CD4-positive, alpha-beta memory T cell (primary cell): ENCODE results near the gene PPAN. TPM values are rescaled to one million over a fixed set of nuclear protein-coding genes. Genes with fewer than 3 reads are reported as not detected.

ENCODE experiments used
- CTCF ChIA-PET: fragments of 350-600 bp; sonication (Branson Sonifier 250); formaldehyde crosslinking; loops from one replicate; lab custom pipeline; 2021; ENCODE audit warnings: inconsistent platforms; ENCODE audit not compliant: partially characterized antibody; lab: Charles Lee
- POLR2A ChIA-PET: fragments of 350-600 bp; sonication (Branson Sonifier 250); formaldehyde crosslinking; loops from one replicate; lab custom pipeline; 2021; ENCODE audit not compliant: partially characterized antibody; lab: Charles Lee
- DNase-seq, 5 donors: peaks; one replicate each; pipeline versions ENCODE4 v3.0.0 to v3.0.0-alpha.2; 2020 to 2022; ENCODE audit warnings: mixed read lengths in 1 of 5
- H3K27ac ChIP-seq: one replicate; pipeline ENCODE4 v1.7.0; 2013; ENCODE audit warnings: low read depth, low read length
- H3K27me3 ChIP-seq: 2 replicates; pipeline ENCODE4 v1.7.0; 2013; ENCODE audit warnings: mild to moderate bottlenecking, low read length, moderate library complexity; ENCODE audit not compliant: insufficient read depth
- H3K36me3 ChIP-seq: 2 replicates; pipeline ENCODE4 v1.7.0; 2013; ENCODE audit warnings: mild to moderate bottlenecking, low read length, moderate library complexity; ENCODE audit not compliant: insufficient read depth
- H3K4me1 ChIP-seq: 2 replicates; pipeline ENCODE4 v1.7.0; 2013; ENCODE audit warnings: mild to moderate bottlenecking, low read length, moderate library complexity; ENCODE audit not compliant: insufficient read depth
- H3K4me3 ChIP-seq, 2 donors: one replicate each; pipeline ENCODE4 v1.7.0; 2013; ENCODE audit warnings: low read length in 2 of 2, mild to moderate bottlenecking in 1 of 2
- H3K9me3 ChIP-seq, 2 donors: one replicate each; pipeline ENCODE4 v1.7.0; 2013; ENCODE audit warnings: low read length in 2 of 2, control low read depth in 1 of 2; ENCODE audit not compliant: control insufficient read depth in 1 of 2
- H3K27ac Mint-ChIP-seq, 7 donors: one replicate each; pipeline ENCODE4 v1.8.0; 2020 to 2021; ENCODE audit warnings: mixed read lengths in 7 of 7, mild to moderate bottlenecking in 6 of 7, inconsistent platforms in 3 of 7, moderate library complexity in 3 of 7
- H3K27me3 Mint-ChIP-seq, 2 donors: one replicate each; pipeline ENCODE4 v1.8.0; 2020 to 2021; ENCODE audit warnings: mixed read lengths in 2 of 2
- H3K36me3 Mint-ChIP-seq, 2 donors: one replicate each; pipeline ENCODE4 v1.8.0; 2020 to 2021; ENCODE audit warnings: mixed read lengths in 2 of 2, inconsistent platforms in 1 of 2, mild to moderate bottlenecking in 1 of 2
- H3K4me1 Mint-ChIP-seq, 4 donors: one replicate each; pipeline ENCODE4 v1.8.0; 2020 to 2021; ENCODE audit warnings: mixed read lengths in 4 of 4, mild to moderate bottlenecking in 1 of 4
- H3K4me3 Mint-ChIP-seq, 8 donors: one replicate each; pipeline ENCODE4 v1.8.0; 2020 to 2021; ENCODE audit warnings: mixed read lengths in 8 of 8, mild to moderate bottlenecking in 7 of 8, moderate library complexity in 6 of 8, inconsistent platforms in 3 of 8
- H3K9me3 Mint-ChIP-seq, 8 donors: one replicate each; pipeline ENCODE4 v1.8.0; 2020 to 2021; ENCODE audit warnings: mixed read lengths in 8 of 8, mild to moderate bottlenecking in 5 of 8, inconsistent platforms in 3 of 8, moderate library complexity in 1 of 8
- intact Hi-C: fragments of 100-400 bp; cut with micrococcal nuclease; formaldehyde crosslinking; loops from one replicate; pipeline ENCODE4 v1.15.1; 2023
- polyA plus RNA-seq, 2 donors: library from polyadenylated mRNA; unstranded; fragments of 300-500 nt; fragmentation: Illumina TruSeq; gene quantifications; one replicate each; pipeline ENCODE4 v1.2.3, GENCODE V29; 2021
- total RNA-seq, 2 experiments: library from RNA; stranded (reverse); gene quantifications; one replicate each; pipeline ENCODE4 v1.2.3, GENCODE V29; 2021

PPAN gene
- total and polyA plus RNA-seq, 4 experiments from 2014 or later = 14.5 to 102 (median 71.8) TPM

GRCh38 chr19:10086591-10087192, 19.5 kb upstream of the PPAN start:
- Histone ChIP-seq H3K36me3 (peaks cover 16% of the 10 kb centered on the region), H3K9me3 (no peaks in the 10 kb centered on the region), H3K27me3 (no peaks in the 10 kb centered on the region), H3K4me1 (peaks cover 12% of the 10 kb centered on the region), H3K27ac (peak overlapping the region; percentile 88), H3K4me3 (peak overlapping the region; percentile 76 to 84)
- ChIA-PET CTCF (no interaction called here), POLR2A (interaction anchor here (1.0 kb wide), 1 partner anchor 19 kb away, joined by 3 read pairs; the partner anchor contains the start of gene PPAN)
- Mint-ChIP-seq H3K27ac (peak overlapping the region; percentile 46 to 88 (median 79)), H3K36me3 (peaks cover 6 to 24% of the 10 kb centered on the region in 2 donors), H3K4me3 (peak overlapping the region; percentile 75 to 88 (median 80)), H3K4me1 (peaks cover 6 to 17% (median 13%) of the 10 kb centered on the region in 4 donors), H3K27me3 (no peaks in the 10 kb centered on the region), H3K9me3 (peaks cover 0 to 2% (median 0%) of the 10 kb centered on the region in 8 donors)
- intact Hi-C loops = loop anchor here (1.0 kb wide), 2 partner anchors 10 to 20 kb away; partner anchors contain the start of gene PPAN
- DNase-seq = peak in 1 of 5 donors; percentile 43

- intact Hi-C loops = no loop called here
- Histone ChIP-seq H3K4me1 (peaks cover 12% of the 10 kb centered on the region), H3K9me3 (no peaks in the 10 kb centered on the region), H3K27me3 (no peaks in the 10 kb centered on the region), H3K27ac (peak overlapping the region; percentile 88), H3K4me3 (peak overlapping the region in 1 of 2 donors; percentile 84), H3K36me3 (peaks cover 16% of the 10 kb centered on the region)
- DNase-seq = no peak
- ChIA-PET CTCF (no interaction called here), POLR2A (interaction anchor here (1.0 kb wide), 1 partner anchor 19 kb away, joined by 3 read pairs; the partner anchor contains the start of gene PPAN)
- peak overlapping the region; percentile 57 to 88 (median 81) for H3K27ac Mint-ChIP-seq
- H3K4me3 Mint-ChIP-seq = peak overlapping the region; percentile 75 to 88 (median 80)
- H3K27me3 Mint-ChIP-seq = no peaks in the 10 kb centered on the region
- peaks cover 6 to 21% (median 14%) of the 10 kb centered on the region in 4 donors for H3K4me1 Mint-ChIP-seq
- peaks cover 12 to 29% of the 10 kb centered on the region in 2 donors for H3K36me3 Mint-ChIP-seq
- peaks cover 0 to 2% (median 0%) of the 10 kb centered on the region in 8 donors for H3K9me3 Mint-ChIP-seq
Observed at GRCh38 chr19:10087296-10088061, 18.7 kb upstream of the PPAN start.

- Mint-ChIP-seq H3K27ac (peak overlapping the region in 2 of 7 donors; percentile 29 to 43), H3K9me3 (peaks cover 0 to 2% (median 0%) of the 10 kb centered on the region in 8 donors), H3K4me3 (peak overlapping the region in 1 of 8 donors; percentile 12), H3K4me1 (peaks cover 6 to 25% (median 15%) of the 10 kb centered on the region in 4 donors), H3K27me3 (no peaks in the 10 kb centered on the region), H3K36me3 (peaks cover 24 to 39% of the 10 kb centered on the region in 2 donors)
- no peak for DNase-seq
- ChIA-PET POLR2A (interaction anchor here (0.9 to 1.3 kb wide), 2 partner anchors 8 to 291 kb away, joined by 3 read pairs; partner anchors contain the start of gene TYK2), CTCF (interaction anchor here (0.8 kb wide), 1 partner anchor 7 kb away, joined by 4 read pairs; no protein-coding TSS in a partner anchor)
- H3K27ac ChIP-seq = no peak overlapping the region
- peaks cover 12% of the 10 kb centered on the region for H3K4me1 ChIP-seq
- no peaks in the 10 kb centered on the region for H3K9me3 ChIP-seq
- H3K27me3 ChIP-seq = no peaks in the 10 kb centered on the region
- intact Hi-C loops = no loop called here
- H3K36me3 ChIP-seq = peaks cover 23% of the 10 kb centered on the region
- H3K4me3 ChIP-seq = no peak overlapping the region
Observed at GRCh38 chr19:10088949-10089554, 17.1 kb upstream of the PPAN start.

- CTCF ChIA-PET = interaction anchor here (1.1 kb wide), 1 partner anchor 53 kb away, joined by 3 read pairs; no protein-coding TSS in a partner anchor
- H3K4me1 ChIP-seq = peaks cover 12% of the 10 kb centered on the region
Observed at GRCh38 chr19:10089801-10090375, 16.3 kb upstream of the PPAN start.

GRCh38 chr19:10091370-10091687, 14.8 kb upstream of the PPAN start:
- peaks cover 0 to 2% (median 0%) of the 10 kb centered on the region in 8 donors for H3K9me3 Mint-ChIP-seq
- no peak overlapping the region for H3K27ac Mint-ChIP-seq
- intact Hi-C loops = no loop called here
- H3K36me3 ChIP-seq = peaks cover 23% of the 10 kb centered on the region
- H3K4me1 Mint-ChIP-seq = peaks cover 8 to 24% (median 14%) of the 10 kb centered on the region in 4 donors
- peaks cover 24 to 40% of the 10 kb centered on the region in 2 donors for H3K36me3 Mint-ChIP-seq
- CTCF ChIA-PET = no interaction called here
- H3K4me3 ChIP-seq = no peak overlapping the region
- H3K27ac ChIP-seq = no peak overlapping the region
- no peaks in the 10 kb centered on the region for H3K27me3 ChIP-seq
- DNase-seq = no peak
- POLR2A ChIA-PET = interaction anchor here (1.1 kb wide), 1 partner anchor 13 kb away, joined by 3 read pairs; no protein-coding TSS in a partner anchor
- H3K4me1 ChIP-seq = peaks cover 14% of the 10 kb centered on the region
- no peaks in the 10 kb centered on the region for H3K9me3 ChIP-seq
- no peak overlapping the region for H3K4me3 Mint-ChIP-seq
- no peaks in the 10 kb centered on the region for H3K27me3 Mint-ChIP-seq

More at GRCh38 chr19:10089801-10090375, 16.3 kb upstream of the PPAN start:
- Mint-ChIP-seq H3K36me3 (peaks cover 24 to 42% of the 10 kb centered on the region in 2 donors), H3K27me3 (no peaks in the 10 kb centered on the region), H3K9me3 (peaks cover 0 to 2% (median 0%) of the 10 kb centered on the region in 8 donors), H3K4me3 (peak overlapping the region in 4 of 8 donors; percentile 2 to 55 (median 38)), H3K4me1 (peaks cover 6 to 25% (median 15%) of the 10 kb centered on the region in 4 donors), H3K27ac (peak overlapping the region in 4 of 7 donors; percentile 13 to 72 (median 54))
- POLR2A ChIA-PET = no interaction called here
- no peak overlapping the region for H3K27ac ChIP-seq
- H3K9me3 ChIP-seq = no peaks in the 10 kb centered on the region
- no peak overlapping the region for H3K4me3 ChIP-seq
- H3K36me3 ChIP-seq = peaks cover 23% of the 10 kb centered on the region
- H3K27me3 ChIP-seq = no peaks in the 10 kb centered on the region
- intact Hi-C loops = no loop called here
- no peak for DNase-seq

GRCh38 chr19:10091895-10092641, 14.1 kb upstream of the PPAN start:
- H3K4me3 ChIP-seq = no peak overlapping the region
- H3K4me1 ChIP-seq = peaks cover 18% of the 10 kb centered on the region
- CTCF ChIA-PET = no interaction called here
- no peak for DNase-seq
- Mint-ChIP-seq H3K27me3 (no peaks in the 10 kb centered on the region), H3K4me1 (peaks cover 7 to 25% (median 13%) of the 10 kb centered on the region in 4 donors), H3K27ac (peak overlapping the region in 6 of 7 donors; percentile 30 to 79 (median 64)), H3K36me3 (peaks cover 24 to 39% of the 10 kb centered on the region in 2 donors), H3K4me3 (peak overlapping the region in 1 of 8 donors; percentile 25), H3K9me3 (peaks cover 0 to 2% (median 0%) of the 10 kb centered on the region in 8 donors)
- no peaks in the 10 kb centered on the region for H3K9me3 ChIP-seq
- H3K27me3 ChIP-seq = no peaks in the 10 kb centered on the region
- POLR2A ChIA-PET = interaction anchor here (1.1 kb wide), 1 partner anchor 12 kb away, joined by 3 read pairs; no protein-coding TSS in a partner anchor
- H3K36me3 ChIP-seq = peaks cover 23% of the 10 kb centered on the region
- H3K27ac ChIP-seq = no peak overlapping the region
- intact Hi-C loops = no loop called here
